Suprapubic skin (tissue), 4 donors: ENCODE data around the gene DCN. TPM values are rescaled to one million over a fixed set of nuclear protein-coding genes. Genes with fewer than 3 reads are reported as not detected.

Experiments used
- DNase-seq, 2 donors: peaks; one replicate each; pipeline ENCODE4 v3.0.0-alpha.2; 2019; ENCODE audit warnings: low spot score in 2 of 2
- H3K27ac ChIP-seq: fragments of 200-600 bp; sonication (generic); one replicate; pipeline ENCODE4 v1.5.1; 2019
- H3K27me3 ChIP-seq: fragments of 200-600 bp; sonication (generic); one replicate; pipeline ENCODE4 v1.5.1; 2019
- H3K36me3 ChIP-seq: fragments of 200-600 bp; sonication (generic); one replicate; pipeline ENCODE4 v1.5.1; 2019
- H3K4me1 ChIP-seq: fragments of 200-600 bp; sonication (generic); one replicate; pipeline ENCODE4 v1.5.1; 2019
- H3K4me3 ChIP-seq: fragments of 200-600 bp; sonication (generic); one replicate; pipeline ENCODE4 v1.5.1; 2019; ENCODE audit warnings: mild to moderate bottlenecking
- H3K9me3 ChIP-seq: fragments of 200-600 bp; sonication (generic); one replicate; pipeline ENCODE4 v1.5.1; 2019
- EP300 ChIP-seq: sonication (generic); formaldehyde crosslinking; IDR thresholded peaks from one replicate; pipeline ENCODE4 v1.6.1; 2017; ENCODE audit warnings: antibody characterized with exemption
- POLR2A ChIP-seq, 2 donors: fragments of 450-650 bp; IDR thresholded peaks; one replicate each; pipeline ENCODE4 v1.6.1; 2017; ENCODE audit warnings: antibody characterized with exemption in 2 of 2, mild to moderate bottlenecking in 2 of 2, moderate library complexity in 2 of 2
- POLR2AphosphoS5 ChIP-seq, 3 donors: sonication (generic); formaldehyde crosslinking; IDR thresholded peaks; one replicate each; pipeline ENCODE4 v1.6.1; 2017; ENCODE audit warnings: antibody characterized with exemption in 3 of 3
- WGBS: methylation state at CpG from one replicate; pipeline ENCODE4 v1.1.5; 2018; 5-methylcytosine and 5-hydroxymethylcytosine counted together
- total RNA-seq, 4 donors: library from RNA; depleted of rRNA; stranded (reverse); fragments of >200 nt; gene quantifications; one replicate each; pipeline ENCODE4 v1.1.0, GENCODE V29; 2016
- TF ChIP-seq, protein P1 (sequence below), 2 donors: fragments of 200-600 bp in 1 of 2; fragments of 450-650 bp in 1 of 2; sonication (generic) in 1 of 2; IDR thresholded peaks; one replicate each; pipeline ENCODE4 v1.5.1; 2016 to 2019; ENCODE audit warnings: antibody characterized with exemption in 2 of 2, mild to moderate bottlenecking in 1 of 2, moderate library complexity in 1 of 2

DCN gene
- total RNA-seq, 4 donors from 2014 or later: 549 to 589 (median 569) TPM

DNA sequence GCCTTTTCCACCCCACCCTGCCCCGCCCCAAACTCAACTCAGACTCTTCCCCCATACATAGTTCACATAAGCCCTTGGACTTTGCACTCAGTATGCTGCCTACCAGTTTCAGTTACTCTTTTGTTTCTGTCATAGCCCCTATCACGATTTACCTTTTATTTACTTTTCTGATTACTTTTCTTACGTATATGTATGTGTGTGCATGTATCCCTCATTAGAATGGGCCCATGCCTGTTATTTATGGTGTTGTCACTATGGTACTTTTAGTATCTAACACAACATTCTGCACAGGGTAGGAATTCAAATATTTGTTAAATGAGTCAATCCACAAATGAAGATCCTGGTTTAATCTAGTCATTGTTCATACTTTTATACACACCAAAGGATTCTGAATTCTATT, 54.9 kb downstream of the DCN start:
- H3K27ac ChIP-seq: no peak overlapping the region
- 79% methylated on average over 3 of the region's 3 CpGs for WGBS
- TF ChIP-seq EP300 (no peak), POLR2AphosphoS5 (IDR thresholded peaks at IDR 0.05) (no peak), POLR2A (IDR thresholded peaks at IDR 0.05) (no peak)
- TF ChIP-seq, protein P1, sequence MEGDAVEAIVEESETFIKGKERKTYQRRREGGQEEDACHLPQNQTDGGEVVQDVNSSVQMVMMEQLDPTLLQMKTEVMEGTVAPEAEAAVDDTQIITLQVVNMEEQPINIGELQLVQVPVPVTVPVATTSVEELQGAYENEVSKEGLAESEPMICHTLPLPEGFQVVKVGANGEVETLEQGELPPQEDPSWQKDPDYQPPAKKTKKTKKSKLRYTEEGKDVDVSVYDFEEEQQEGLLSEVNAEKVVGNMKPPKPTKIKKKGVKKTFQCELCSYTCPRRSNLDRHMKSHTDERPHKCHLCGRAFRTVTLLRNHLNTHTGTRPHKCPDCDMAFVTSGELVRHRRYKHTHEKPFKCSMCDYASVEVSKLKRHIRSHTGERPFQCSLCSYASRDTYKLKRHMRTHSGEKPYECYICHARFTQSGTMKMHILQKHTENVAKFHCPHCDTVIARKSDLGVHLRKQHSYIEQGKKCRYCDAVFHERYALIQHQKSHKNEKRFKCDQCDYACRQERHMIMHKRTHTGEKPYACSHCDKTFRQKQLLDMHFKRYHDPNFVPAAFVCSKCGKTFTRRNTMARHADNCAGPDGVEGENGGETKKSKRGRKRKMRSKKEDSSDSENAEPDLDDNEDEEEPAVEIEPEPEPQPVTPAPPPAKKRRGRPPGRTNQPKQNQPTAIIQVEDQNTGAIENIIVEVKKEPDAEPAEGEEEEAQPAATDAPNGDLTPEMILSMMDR (IDR thresholded peaks at IDR 0.05): no peak
- no peaks in the 10 kb centered on the region for H3K36me3 ChIP-seq
- no peak overlapping the region for H3K4me3 ChIP-seq
- no peaks in the 10 kb centered on the region for H3K27me3 ChIP-seq
- DNase-seq: no peak
- H3K9me3 ChIP-seq: no peaks in the 10 kb centered on the region
- peaks cover 11% of the 10 kb centered on the region for H3K4me1 ChIP-seq

DNA sequence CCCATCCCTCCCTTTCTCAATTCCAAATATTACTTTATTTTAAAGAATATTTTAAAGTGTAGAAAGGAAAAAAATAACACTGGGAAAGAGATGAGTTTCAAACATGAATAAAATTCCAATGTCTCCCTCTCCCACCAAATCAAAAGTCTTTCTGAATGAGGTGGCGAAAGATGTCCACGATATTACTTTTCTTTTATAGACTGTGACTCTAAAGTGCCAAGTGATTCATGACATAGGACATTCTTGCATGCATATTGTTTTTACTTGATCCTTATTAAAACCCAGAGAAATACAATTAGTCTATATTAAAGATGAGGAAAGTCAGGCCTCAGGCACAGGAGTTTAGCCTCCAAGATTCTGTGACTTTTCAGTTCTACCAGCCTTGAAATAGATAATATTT, 55.3 kb downstream of the DCN start:
- Histone ChIP-seq H3K4me3 (no peak overlapping the region), H3K27me3 (no peaks in the 10 kb centered on the region), H3K4me1 (peaks cover 11% of the 10 kb centered on the region), H3K9me3 (no peaks in the 10 kb centered on the region), H3K36me3 (no peaks in the 10 kb centered on the region), H3K27ac (no peak overlapping the region)
- no peak for TF ChIP-seq POLR2A (IDR thresholded peaks at IDR 0.05)
- TF ChIP-seq, protein P1 (IDR thresholded peaks at IDR 0.05): no peak
- TF ChIP-seq POLR2AphosphoS5 (IDR thresholded peaks at IDR 0.05): no peak
- TF ChIP-seq EP300: no peak
- 75% methylated on average over 2 of the region's 2 CpGs for WGBS
- DNase-seq: no peak

DNA sequence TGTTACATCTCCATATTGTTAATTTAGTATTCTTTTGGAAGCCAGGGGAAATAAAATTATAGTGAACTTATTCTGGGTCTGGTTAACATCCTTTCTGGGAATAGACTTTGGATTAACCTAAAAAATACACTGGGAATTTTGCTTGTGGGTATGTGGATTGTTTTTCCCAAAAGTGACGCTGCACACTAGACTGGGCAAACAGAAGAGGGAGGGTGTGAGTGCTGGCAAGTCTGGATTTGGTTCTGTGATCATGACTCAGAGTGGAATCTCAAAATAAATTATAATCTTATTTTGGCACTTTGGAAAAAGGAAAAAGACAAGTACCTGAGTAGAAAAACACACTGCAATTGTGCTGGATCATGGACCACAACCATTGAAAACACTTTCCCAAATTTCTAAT, 56.1 kb downstream of the DCN start:
- no peaks in the 10 kb centered on the region for H3K9me3 ChIP-seq
- H3K4me3 ChIP-seq: no peak overlapping the region
- no peaks in the 10 kb centered on the region for H3K36me3 ChIP-seq
- WGBS: 22% methylated on average over 1 of the region's 1 CpG
- no peaks in the 10 kb centered on the region for H3K27me3 ChIP-seq
- peak overlapping the region; percentile 48 for H3K27ac ChIP-seq
- no peak for DNase-seq
- TF ChIP-seq POLR2A (IDR thresholded peaks at IDR 0.05) (no peak), EP300 (no peak), POLR2AphosphoS5 (IDR thresholded peaks at IDR 0.05) (no peak)
- TF ChIP-seq, protein P1 (IDR thresholded peaks at IDR 0.05): no peak
- peaks cover 11% of the 10 kb centered on the region for H3K4me1 ChIP-seq

DNA sequence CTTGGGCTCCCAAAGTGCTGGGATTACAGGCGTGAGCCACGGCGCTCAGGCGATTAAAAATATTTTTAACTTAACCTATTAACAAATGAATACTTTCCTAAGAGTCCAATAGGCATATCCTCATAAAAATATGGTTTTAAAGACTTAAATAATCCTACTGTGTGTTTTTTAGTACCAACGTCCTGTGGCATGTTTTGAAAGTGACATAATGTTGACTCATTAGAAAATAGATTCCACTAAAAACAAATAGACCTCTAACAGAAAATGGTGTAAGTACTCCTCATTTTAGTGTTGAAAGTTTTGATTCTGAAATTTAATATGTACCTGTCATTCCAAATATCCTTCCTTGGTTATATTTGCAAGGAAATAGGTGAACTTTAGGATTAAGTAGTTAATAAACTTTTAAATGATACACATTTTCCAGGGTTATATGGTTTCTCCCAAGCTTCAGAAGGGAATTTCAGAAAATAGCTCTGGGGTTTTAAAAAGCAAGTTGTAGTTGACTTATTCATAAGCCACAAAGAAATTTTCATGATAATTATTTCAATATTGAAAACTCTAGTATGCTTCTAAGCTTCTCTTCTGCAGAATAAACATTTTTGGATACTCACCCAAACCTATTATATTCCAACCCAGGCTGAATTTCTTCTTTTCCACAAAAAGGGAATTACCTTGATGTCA, 59.2 kb downstream of the DCN start:
- 88% methylated on average over 5 of the region's 5 CpGs for WGBS
- no peak overlapping the region for H3K27ac ChIP-seq

DNA sequence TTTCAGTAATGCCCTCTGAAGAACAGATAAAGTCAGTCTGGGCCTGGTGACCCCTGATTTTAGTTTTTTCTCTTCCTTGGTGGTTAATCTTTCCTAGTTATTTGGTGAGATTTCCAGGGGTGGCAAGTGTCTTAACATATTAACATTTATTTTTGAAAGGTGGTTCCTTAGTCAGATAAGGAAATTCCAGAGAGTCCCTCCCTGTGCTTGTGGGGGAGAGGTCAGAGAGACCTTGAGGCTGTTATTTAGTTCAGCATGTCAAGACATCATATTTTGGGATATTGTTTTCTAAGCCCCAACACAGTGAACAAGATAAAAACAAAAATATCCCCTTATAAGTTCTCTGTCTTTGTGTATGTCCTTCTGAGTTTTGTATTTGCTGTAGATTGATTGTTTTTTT, 61.8 kb downstream of the DCN start:
- no peak for DNase-seq
- Histone ChIP-seq H3K4me1 (no peaks in the 10 kb centered on the region), H3K4me3 (no peak overlapping the region), H3K27me3 (no peaks in the 10 kb centered on the region), H3K27ac (no peak overlapping the region), H3K9me3 (no peaks in the 10 kb centered on the region), H3K36me3 (no peaks in the 10 kb centered on the region)
- TF ChIP-seq POLR2AphosphoS5 (IDR thresholded peaks at IDR 0.05) (no peak), EP300 (no peak), POLR2A (IDR thresholded peaks at IDR 0.05) (no peak)
- TF ChIP-seq, protein P1 (IDR thresholded peaks at IDR 0.05): no peak

More for the DNA sequence above, 59.2 kb downstream of the DCN start:
- Histone ChIP-seq H3K36me3 (no peaks in the 10 kb centered on the region), H3K9me3 (no peaks in the 10 kb centered on the region), H3K4me1 (peaks cover 11% of the 10 kb centered on the region), H3K4me3 (no peak overlapping the region), H3K27me3 (no peaks in the 10 kb centered on the region)
- no peak for DNase-seq
- no peak for TF ChIP-seq EP300
- TF ChIP-seq POLR2AphosphoS5 (IDR thresholded peaks at IDR 0.05): no peak
- TF ChIP-seq POLR2A (IDR thresholded peaks at IDR 0.05): no peak
- TF ChIP-seq, protein P1 (IDR thresholded peaks at IDR 0.05): no peak
